T-helper 22 cell (primary cell): ENCODE results near the gene CLCN5.

Experiments
- DNase-seq: peaks from one replicate; pipeline ENCODE4 v3.0.0-alpha.2; 2020; ENCODE audit warnings: low read depth

CLCN5 gene

DNA sequence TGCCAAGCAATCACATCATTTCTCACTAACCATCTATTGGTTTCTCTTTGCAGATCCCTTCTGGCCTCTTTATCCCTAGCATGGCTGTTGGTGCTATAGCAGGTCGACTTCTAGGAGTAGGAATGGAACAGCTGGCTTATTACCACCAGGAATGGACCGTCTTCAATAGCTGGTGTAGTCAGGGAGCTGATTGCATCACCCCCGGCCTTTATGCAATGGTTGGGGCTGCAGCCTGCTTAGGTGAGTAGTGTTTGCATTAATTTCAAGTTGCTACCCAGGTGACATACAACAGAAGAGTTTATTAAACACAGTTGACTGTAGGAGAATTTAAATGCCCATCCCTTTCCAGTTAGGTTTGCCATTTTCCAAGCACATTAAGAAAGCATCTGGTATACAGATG, 166.2 kb downstream of the CLCN5 start:
- no peak for DNase-seq

DNA sequence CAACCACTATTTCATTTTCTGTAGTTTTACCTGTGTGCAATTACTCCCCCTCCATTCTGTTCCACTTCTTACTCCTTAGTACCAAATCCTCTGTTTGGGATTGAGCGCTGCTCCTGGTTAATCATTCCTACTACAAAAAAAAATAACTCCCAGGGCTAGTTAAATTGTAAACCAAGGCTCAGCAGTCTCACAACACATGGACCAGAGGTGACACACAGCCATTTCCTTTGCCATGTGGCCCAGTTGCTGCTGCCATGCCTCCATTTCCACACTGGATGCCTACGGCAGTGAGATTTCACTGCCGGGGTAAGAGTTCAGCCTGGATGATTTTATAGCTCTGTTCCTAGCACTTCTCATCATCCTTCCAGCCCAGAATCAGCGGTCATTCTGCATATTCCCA, 171.2 kb downstream of the CLCN5 start:
- no peak for DNase-seq

DNA sequence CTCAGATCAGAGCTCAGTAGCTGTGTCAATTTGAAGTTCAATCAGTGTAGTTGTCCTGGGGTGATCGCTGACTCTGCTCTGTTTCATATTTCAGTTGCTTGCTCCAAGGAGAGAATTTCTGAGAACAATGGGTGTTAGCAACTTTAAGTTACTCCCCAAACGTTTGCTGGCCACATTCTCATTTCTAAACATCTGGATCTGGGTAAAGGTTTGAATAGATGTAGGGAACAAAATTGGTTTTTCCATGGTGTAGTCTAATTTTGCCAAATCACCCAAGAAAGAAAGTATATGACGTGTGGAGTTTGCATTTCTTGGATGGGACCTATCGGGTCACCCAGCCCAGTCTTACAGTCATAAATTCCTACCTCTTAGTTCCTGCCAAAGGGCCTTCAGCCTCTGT, 174.7 kb downstream of the CLCN5 start:
- no peak for DNase-seq

DNA sequence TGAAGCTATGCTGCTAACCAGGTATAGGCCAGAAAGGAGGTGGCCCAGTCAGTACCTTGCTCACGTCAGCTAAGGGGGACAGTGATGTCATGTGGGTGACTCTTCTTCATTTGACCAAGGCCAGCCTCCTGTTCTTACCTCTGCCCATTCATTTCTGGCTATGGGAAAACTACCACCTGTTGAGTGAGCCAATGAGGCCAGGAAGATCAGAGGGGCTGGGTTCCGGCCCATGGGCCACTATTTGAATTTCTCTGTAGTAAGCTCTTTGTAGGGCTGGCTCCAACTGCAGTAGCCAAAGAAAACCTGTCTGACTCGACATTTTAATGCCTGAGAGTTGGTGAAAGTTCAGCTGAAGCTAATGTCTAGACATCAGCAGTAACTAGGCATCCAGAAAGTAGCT, 175.8 kb downstream of the CLCN5 start:
- no peak for DNase-seq

DNA sequence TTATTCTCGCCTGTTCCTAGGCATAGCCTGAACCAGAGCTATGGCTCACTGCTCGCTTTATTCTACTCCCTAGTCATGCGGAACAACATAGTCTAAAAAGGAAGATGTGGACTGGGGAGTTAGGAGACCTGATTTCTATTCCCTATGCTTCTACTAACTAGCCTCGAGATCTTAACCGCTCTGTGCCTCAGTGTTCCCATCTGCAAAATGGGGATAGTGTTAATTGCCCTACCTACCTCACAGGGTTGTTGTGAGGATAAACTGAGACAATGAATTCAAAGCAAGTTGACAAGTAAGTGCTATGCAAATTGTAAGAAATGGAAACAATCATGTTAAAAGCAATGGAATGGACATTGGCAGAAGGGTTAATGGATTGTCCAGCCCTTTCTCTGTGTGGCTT, 176.4 kb downstream of the CLCN5 start:
- no peak for DNase-seq

GRCh38 chrX:50099331-50099730, 176.9 kb downstream of the CLCN5 start:
- no peak for DNase-seq

DNA sequence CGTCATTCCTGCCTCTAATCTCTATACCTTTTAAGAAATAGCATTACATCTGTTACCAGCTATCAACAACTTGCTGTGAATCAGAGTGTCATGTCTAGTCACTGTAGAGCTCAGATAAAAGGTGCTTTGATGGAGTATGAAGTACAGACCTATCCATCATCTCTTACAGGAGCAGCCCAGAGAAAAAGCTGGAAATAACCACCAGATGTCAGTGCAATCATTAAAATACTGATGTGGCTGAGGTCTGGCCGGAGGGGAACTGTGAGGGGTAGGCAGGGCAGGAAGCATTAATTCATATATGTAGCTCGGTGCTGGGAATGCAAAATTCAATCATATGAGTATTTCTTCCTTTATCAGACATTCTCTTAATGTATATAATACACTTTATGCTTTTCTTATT, 177.8 kb downstream of the CLCN5 start:
- no peak for DNase-seq

GRCh38 chrX:50103176-50103575, 180.8 kb downstream of the CLCN5 start:
- DNase-seq: no peak

DNA sequence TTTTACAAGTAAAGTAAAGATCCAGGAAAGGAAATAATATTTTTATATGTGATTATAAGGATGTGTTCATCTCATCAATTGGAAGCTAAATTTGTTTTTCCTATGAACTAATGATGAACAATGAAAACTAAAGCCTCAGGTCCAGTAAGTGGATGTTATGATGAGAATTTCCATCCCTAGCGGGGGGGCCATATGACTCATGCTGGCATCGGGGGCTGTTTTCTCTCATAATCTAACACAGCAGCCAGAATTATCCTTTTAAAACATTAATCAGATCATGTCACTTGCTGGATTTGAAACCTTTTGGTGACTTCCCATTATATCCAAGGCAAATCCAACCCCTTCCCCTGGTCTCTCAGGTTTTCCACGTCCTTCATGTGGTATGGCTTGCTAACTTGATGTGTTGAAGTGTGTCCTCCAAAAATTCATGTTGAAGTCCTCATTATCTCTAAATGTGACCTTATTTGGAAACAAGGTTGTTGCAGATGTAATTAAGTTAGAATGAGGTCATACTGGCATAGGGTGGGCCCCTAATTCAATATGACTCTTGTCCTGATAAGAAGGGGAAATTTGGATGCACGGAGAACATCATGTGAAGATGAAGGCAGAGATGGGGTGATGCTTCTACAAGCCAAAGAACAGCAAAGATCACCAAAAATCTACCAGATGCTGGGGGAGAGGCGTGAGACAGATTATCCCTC, 181.6 kb downstream of the CLCN5 start:
- DNase-seq: no peak

DNA sequence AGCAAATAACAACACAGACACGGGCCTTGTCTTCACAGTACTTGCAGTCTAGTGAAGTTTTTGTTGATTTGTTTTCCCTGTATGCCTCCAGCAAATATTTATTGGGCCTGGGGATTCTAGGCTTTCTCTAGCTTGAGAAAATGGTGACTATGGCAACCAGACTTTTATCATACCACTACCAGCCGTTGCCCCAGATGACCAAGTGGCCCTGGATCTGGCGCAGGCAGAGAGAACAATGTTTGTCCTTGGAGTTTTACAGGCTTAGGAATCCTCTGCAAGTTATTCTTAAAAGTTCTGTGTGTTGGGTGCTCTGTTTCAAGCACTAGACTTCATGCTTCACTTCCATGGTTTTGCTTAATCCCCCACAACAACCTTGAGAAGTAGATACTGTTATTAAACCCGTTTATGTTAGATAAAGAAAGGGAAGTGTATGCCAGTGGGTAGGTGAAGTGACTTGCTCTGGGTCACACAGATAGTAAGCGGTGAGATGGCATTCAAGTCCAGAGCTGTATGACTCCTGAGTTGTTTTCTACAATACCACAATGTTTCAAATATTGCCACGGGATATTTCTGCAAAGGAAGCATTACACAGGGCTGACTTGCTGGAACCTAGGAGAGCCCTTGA, 183.8 kb downstream of the CLCN5 start:
- no peak for DNase-seq

DNA sequence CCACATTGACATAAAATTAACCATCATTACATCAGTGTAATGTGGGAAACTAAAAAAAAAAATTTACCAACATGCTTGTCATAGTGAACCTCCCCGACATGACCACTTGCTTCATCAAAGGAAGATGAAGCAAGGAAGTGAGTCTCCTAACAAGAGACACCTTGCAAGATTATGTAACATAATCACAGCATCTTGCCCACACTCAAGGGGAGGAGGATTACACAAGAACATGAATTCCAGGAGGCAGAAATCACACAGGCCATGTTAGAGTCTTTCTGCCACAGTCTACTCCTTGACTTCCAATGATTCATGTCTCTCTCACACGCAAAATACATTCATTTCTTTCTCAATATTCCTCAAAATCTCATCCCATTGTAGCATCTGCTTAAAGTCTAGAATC, 185.1 kb downstream of the CLCN5 start:
- no peak for DNase-seq

GRCh38 chrX:50108264-50108663, 185.9 kb downstream of the CLCN5 start:
- DNase-seq: no peak

GRCh38 chrX:50111742-50112141, 189.3 kb downstream of the CLCN5 start:
- no peak for DNase-seq

GRCh38 chrX:50114113-50114512, 191.7 kb downstream of the CLCN5 start:
- DNase-seq: no peak

GRCh38 chrX:50115973-50116372, 193.6 kb downstream of the CLCN5 start:
- no peak for DNase-seq

GRCh38 chrX:50117476-50117875, 195.1 kb downstream of the CLCN5 start:
- no peak for DNase-seq

GRCh38 chrX:50125480-50125879, 203.1 kb downstream of the CLCN5 start:
- DNase-seq: no peak

- DNase-seq: no peak
Observed at GRCh38 chrX:50147972-50148371, 225.6 kb downstream of the CLCN5 start.
